T-helper 1 cell treated with Interleukin-12 subunit alpha and Interleukin-12 subunit beta and Interleukin-4 antibody, amounts not matched to agents 30 μg/mL and 1 μg/mL, for 36 hours (primary cell): ENCODE measurements around the gene HLA-DOA.

Experiments
- H3K27ac Mint-ChIP-seq: one replicate; pipeline ENCODE4 v1.8.0; 2021; ENCODE audit warnings: mild to moderate bottlenecking, mixed read lengths
- H3K27me3 Mint-ChIP-seq: one replicate; pipeline ENCODE4 v1.8.0; 2021; ENCODE audit warnings: low read depth, mixed read lengths
- H3K36me3 Mint-ChIP-seq: one replicate; pipeline ENCODE4 v1.8.0; 2021; ENCODE audit warnings: low read depth, mixed read lengths
- H3K4me1 Mint-ChIP-seq: one replicate; pipeline ENCODE4 v1.8.0; 2021; ENCODE audit warnings: low read depth, mixed read lengths
- H3K4me3 Mint-ChIP-seq: one replicate; pipeline ENCODE4 v1.8.0; 2021; ENCODE audit warnings: mild to moderate bottlenecking, moderate library complexity, mixed read lengths
- H3K9me3 Mint-ChIP-seq: one replicate; pipeline ENCODE4 v1.8.0; 2021; ENCODE audit warnings: mixed read lengths

The HLA-DOA gene

DNA sequence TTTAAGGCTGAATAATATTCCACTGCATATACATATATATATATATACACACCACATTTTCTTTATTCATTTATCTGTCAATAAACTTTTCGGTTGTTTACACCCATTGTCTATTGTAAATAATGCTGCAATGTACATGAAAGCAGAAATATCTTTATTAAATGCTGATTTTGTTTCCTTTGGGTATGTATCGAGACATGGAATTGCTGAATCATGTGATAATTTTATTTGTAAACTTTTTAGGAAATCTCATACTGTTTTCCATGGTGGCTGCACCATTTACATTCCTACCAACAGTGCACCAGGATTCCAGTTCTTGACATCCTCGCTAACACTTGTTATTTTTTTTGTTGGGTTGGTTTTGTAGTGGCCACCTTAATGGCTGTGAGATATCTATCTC, 14.1 kb upstream of the HLA-DOA start:
- Mint-ChIP-seq H3K36me3 (no peaks in the 10 kb centered on the region), H3K9me3 (no peaks in the 10 kb centered on the region), H3K4me3 (no peak overlapping the region)

DNA sequence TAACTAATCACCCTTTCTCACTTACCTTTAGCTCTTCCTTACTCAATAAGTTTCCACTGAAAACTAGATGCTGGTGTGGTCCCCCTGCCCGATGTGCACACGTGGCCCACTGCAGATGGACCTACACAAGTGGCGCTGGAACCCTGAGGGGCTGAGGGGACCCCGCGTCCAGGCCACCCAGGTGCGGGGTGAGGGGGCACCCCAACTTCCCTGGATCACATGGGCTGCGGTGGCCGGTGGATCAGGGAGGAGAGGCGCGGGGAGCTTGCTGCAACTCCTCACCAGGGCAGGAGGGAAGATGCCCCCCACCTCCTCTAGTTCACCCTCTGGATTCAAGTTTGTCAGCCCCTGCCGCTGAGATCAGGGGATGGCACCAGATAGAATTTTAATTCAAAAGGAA, 12.5 kb upstream of the HLA-DOA start:
- no peak overlapping the region for H3K4me3 Mint-ChIP-seq
- H3K27me3 Mint-ChIP-seq: no peaks in the 10 kb centered on the region
- H3K36me3 Mint-ChIP-seq: no peaks in the 10 kb centered on the region
- no peak overlapping the region for H3K27ac Mint-ChIP-seq
- peaks cover 27% of the 10 kb centered on the region for H3K4me1 Mint-ChIP-seq
- no peaks in the 10 kb centered on the region for H3K9me3 Mint-ChIP-seq

More for the DNA sequence above, 14.1 kb upstream of the HLA-DOA start:
- H3K27me3 Mint-ChIP-seq: no peaks in the 10 kb centered on the region
- H3K4me1 Mint-ChIP-seq: peaks cover 24% of the 10 kb centered on the region
- H3K27ac Mint-ChIP-seq: no peak overlapping the region

DNA sequence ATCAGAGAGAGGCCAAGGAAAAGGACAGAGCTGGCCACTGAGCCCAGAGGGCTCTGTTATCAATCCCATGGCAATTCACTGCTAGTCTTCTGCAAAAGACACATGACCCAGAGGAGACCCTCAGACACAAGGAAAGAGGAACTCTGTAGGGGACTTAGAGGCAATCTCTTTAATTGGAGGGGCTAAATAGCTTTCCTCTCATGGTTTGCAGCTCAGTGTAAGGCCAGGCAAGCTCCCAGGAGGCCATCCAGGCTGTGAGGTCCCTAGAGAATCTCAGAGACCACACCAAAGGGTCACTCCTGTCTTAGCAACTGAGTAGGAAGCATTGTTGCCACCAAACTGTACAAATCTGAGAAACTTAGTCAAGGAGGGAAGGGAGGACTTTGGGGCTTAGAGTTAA, 10.0 kb upstream of the HLA-DOA start:
- Mint-ChIP-seq H3K27me3 (peaks cover 3% of the 10 kb centered on the region), H3K4me3 (peak overlapping the region; percentile 47), H3K9me3 (no peaks in the 10 kb centered on the region)

DNA sequence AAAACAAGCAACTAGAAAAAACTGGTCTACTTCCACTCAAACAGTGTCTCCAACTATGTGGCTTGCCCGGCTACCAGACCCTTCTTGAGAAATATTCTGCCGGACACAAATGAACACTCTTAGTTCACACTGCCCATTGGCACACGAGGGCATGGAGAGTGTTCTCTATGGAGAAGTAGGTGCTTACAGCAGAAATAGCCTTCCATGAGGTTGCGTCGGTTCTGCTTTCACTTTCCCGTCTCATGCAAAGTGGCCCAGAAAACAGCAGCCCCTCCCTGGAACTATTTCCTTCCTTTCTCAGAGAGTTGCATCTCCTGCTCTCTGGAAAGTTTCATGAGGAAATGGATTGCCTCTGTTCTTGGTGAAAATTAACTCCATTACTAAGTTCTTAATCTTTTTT, 9.5 kb upstream of the HLA-DOA start:
- peaks cover 6% of the 10 kb centered on the region for H3K27me3 Mint-ChIP-seq

More for the DNA sequence above, 10.0 kb upstream of the HLA-DOA start:
- H3K4me1 Mint-ChIP-seq: peaks cover 30% of the 10 kb centered on the region
- H3K27ac Mint-ChIP-seq: peak overlapping the region; percentile 67
- no peaks in the 10 kb centered on the region for H3K36me3 Mint-ChIP-seq

DNA sequence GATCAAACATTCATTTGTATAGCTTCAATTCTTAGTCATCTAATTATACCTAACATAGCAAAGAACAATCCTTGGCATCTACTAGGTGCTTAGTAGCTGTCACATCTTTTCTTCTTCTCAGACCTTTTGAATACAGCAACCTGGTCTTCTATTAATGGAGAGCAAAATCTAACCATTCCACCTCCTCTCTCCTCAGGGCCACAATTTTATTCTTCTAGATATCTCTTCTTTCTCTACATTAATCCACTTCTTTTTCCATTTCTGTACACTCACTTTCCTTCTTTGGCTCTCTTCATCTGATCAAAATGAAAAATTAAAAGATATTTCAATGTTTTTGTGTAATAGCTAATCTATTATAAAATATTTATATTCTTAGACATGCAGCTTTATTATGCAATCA, 9.0 kb upstream of the HLA-DOA start:
- no peaks in the 10 kb centered on the region for H3K9me3 Mint-ChIP-seq
- H3K4me3 Mint-ChIP-seq: no peak overlapping the region
- peak overlapping the region; percentile 9 for H3K27ac Mint-ChIP-seq
- H3K27me3 Mint-ChIP-seq: peaks cover 10% of the 10 kb centered on the region
- peaks cover 30% of the 10 kb centered on the region for H3K4me1 Mint-ChIP-seq
- no peaks in the 10 kb centered on the region for H3K36me3 Mint-ChIP-seq

More for the DNA sequence above, 9.5 kb upstream of the HLA-DOA start:
- Mint-ChIP-seq H3K4me3 (peak overlapping the region; percentile 47), H3K27ac (peak overlapping the region; percentile 67), H3K9me3 (no peaks in the 10 kb centered on the region), H3K36me3 (no peaks in the 10 kb centered on the region), H3K4me1 (peaks cover 30% of the 10 kb centered on the region)

DNA sequence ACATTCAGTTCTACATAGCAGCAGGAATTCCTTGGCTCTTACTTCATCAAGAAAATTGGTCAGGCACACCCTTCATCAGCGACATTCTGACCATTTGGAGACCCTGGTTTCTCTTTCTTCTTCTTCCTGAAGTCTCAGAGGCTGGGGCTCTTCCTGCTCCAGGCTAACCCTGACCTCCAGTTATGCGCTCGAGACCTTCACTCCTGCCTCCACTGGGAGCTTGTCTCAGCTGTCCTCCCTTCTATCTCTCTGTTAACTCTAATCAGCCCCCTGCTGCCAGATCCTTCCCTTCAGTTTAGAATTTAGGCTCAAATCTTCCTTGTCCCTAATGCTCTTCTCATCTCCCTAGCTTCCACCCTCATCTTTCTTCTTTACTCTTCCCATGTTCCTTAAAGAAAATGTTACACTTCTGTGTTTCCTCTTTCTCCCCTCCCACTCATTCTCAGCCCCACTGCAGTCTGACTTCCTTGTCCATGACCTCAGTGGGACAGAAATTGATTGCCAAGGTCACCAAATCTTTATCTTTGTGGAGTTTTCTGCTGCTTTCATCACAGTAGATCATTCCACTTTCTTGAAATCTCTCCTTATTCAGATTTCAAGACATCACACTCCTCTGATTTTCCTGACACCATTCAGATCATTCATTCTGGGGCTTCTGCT, 8.4 kb upstream of the HLA-DOA start:
- H3K4me1 Mint-ChIP-seq: peaks cover 30% of the 10 kb centered on the region

DNA sequence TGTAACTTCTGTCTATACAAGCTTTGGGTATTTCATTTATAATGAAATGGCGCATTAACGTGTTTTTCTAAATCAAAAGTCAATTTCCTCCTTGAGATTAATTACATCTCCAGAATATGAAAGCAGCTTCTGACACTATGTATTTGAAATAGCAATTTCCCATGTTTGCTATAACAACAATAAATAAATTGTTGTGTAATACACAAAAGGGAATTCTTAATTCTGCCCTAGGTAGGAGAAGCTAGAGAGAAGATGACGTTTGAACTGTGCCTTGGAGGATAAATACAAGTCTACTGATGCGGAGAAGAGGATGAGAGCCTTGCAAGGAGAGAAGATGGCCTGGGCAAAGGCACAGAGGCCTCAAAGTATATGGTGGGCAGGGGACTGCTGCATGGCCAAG, 7.6 kb upstream of the HLA-DOA start:
- H3K27me3 Mint-ChIP-seq: peaks cover 19% of the 10 kb centered on the region
- H3K4me3 Mint-ChIP-seq: no peak overlapping the region
- peaks cover 30% of the 10 kb centered on the region for H3K4me1 Mint-ChIP-seq
- H3K27ac Mint-ChIP-seq: no peak overlapping the region
- H3K9me3 Mint-ChIP-seq: no peaks in the 10 kb centered on the region
- no peaks in the 10 kb centered on the region for H3K36me3 Mint-ChIP-seq

More for the DNA sequence above, 8.4 kb upstream of the HLA-DOA start:
- Mint-ChIP-seq H3K36me3 (no peaks in the 10 kb centered on the region), H3K4me3 (no peak overlapping the region), H3K27me3 (peaks cover 15% of the 10 kb centered on the region), H3K27ac (peak overlapping the region; percentile 9), H3K9me3 (no peaks in the 10 kb centered on the region)

DNA sequence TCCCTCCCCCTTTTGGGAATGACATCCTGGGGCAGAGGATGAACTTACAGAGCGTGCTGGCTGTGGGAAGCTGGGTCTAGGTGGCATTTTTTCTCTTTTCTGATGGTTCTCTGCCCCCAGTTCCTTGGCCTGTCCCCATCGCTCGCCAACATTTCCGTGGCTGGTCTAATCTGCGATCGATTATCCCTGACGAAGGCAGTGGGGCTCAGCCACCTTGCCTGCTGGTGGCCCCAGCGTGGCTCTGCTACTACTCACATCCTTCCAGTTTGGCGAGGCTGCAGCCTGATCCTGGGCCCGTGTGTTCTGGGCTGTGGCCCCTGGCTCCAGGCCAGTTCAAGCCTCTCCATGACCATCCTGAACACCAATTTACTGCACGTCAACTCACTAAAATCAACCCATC, 6.4 kb upstream of the HLA-DOA start:
- H3K36me3 Mint-ChIP-seq: no peaks in the 10 kb centered on the region
- H3K27ac Mint-ChIP-seq: no peak overlapping the region
- H3K27me3 Mint-ChIP-seq: peaks cover 27% of the 10 kb centered on the region
- H3K9me3 Mint-ChIP-seq: no peaks in the 10 kb centered on the region
- no peak overlapping the region for H3K4me3 Mint-ChIP-seq
- H3K4me1 Mint-ChIP-seq: peaks cover 30% of the 10 kb centered on the region

DNA sequence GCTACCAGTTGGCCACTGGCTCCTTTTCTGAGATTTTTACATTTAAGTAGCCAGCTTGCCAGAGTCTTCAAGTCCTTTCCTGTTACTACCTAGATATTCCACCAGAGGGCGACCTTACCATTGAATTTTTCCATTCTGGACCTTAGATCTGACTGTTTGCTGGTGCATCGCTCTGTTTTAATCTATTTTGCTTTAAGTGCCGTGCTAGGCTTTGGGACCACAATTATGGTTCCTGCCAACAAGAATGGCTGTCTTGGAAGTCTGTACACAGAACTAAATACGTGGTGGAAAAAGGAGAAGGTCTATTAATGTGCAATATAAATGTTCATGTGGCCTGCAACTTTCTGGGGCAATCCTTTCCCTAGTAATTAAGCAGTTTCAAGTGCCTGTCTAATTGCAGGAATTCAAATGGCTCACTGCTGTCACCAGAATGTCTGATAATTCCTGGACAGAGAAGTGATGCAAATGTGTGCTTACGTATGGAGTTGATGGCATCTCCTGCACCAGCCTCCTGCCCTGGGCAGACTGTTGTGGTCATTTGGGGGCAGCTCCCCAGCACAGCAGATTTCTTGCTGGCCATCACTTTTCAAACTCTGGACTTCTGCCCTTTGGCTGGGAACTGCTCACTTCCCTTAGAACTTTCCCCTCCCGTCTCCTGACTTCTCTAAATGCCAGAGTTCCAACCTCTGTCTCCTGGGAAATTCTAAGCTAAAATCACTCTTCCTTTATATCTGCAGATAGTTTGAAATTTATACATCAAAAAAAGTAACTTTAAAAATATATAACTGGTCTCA, 5.6 kb upstream of the HLA-DOA start:
- Mint-ChIP-seq H3K4me1 (peaks cover 26% of the 10 kb centered on the region), H3K27ac (no peak overlapping the region), H3K9me3 (no peaks in the 10 kb centered on the region), H3K36me3 (no peaks in the 10 kb centered on the region), H3K27me3 (peaks cover 27% of the 10 kb centered on the region), H3K4me3 (no peak overlapping the region)

DNA sequence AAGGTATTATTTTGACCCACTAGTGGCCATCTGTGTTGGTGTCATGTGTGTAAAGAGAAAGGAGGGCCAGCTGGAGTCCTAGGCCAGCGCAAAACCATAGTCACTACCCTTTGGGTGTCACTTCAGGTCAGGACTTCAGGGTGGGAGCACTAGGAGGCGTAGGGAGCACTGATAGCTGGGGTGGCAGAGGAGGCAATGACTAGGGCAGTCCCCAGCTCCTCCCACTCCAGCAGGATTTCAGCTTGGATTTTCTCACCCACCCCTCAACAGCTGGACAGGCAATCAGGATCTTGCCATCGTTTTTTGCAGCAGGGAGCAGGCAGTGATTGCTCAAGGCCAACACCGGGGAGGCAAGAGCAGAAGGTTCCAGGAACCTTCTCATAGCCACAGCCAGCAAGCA, 4.2 kb upstream of the HLA-DOA start:
- H3K27ac Mint-ChIP-seq: no peak overlapping the region
- H3K9me3 Mint-ChIP-seq: no peaks in the 10 kb centered on the region
- peaks cover 38% of the 10 kb centered on the region for H3K27me3 Mint-ChIP-seq
- no peak overlapping the region for H3K4me3 Mint-ChIP-seq
- H3K36me3 Mint-ChIP-seq: no peaks in the 10 kb centered on the region
- H3K4me1 Mint-ChIP-seq: peaks cover 22% of the 10 kb centered on the region

DNA sequence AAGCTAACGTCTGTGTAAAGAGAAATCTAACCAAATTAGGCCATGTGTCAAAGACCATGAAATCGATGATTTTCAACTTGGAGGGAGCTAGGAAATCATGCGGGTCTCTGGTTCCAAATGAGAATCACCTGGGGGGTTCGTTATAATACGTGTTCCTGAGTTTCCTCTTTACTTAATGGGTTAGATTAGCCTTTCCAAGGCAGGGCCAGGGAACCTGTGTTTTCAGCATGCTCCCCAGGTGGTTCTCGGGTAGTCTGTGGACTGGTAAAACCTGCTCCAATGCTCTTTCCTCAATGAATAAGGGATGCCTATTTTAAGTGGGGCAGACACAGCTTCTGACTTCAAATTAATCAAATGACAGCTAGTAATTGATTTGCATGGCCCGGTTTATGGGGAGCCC, 965 bp upstream of the HLA-DOA start:
- Mint-ChIP-seq H3K27me3 (peaks cover 50% of the 10 kb centered on the region), H3K4me3 (no peak overlapping the region), H3K4me1 (peaks cover 14% of the 10 kb centered on the region), H3K27ac (no peak overlapping the region), H3K9me3 (no peaks in the 10 kb centered on the region), H3K36me3 (no peaks in the 10 kb centered on the region)

DNA sequence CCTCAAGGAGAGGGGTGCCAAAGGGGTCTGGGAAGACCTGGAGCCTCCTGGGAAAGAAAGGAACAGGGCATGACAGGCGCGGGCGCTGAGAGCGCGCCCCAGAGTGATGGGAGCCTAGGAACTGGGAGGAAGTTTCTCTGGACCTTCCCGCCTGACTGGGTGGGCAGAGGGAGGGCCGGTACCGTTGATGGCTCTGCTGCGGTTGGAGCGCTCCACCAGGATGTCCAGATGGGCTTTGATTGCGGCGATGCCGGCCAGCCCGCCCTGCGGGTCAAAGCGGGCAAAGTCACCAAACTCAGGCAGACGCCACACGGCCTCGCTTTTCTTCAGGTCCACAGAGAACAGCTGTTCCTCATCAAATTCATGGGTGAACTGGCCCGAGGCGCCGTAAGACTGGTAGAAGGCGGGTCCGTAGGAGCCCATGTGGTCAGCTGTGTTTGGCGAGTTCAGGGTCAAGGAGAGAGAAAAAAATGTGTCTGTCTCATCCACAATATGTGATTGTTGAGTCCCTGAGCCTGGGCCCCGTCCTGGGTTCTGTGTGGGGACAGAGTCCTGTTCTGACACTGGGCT, 1.5 kb downstream of the HLA-DOA start:
- Mint-ChIP-seq H3K4me3 (no peak overlapping the region), H3K36me3 (no peaks in the 10 kb centered on the region), H3K27ac (no peak overlapping the region), H3K9me3 (no peaks in the 10 kb centered on the region), H3K27me3 (peaks cover 46% of the 10 kb centered on the region), H3K4me1 (peaks cover 11% of the 10 kb centered on the region)

DNA sequence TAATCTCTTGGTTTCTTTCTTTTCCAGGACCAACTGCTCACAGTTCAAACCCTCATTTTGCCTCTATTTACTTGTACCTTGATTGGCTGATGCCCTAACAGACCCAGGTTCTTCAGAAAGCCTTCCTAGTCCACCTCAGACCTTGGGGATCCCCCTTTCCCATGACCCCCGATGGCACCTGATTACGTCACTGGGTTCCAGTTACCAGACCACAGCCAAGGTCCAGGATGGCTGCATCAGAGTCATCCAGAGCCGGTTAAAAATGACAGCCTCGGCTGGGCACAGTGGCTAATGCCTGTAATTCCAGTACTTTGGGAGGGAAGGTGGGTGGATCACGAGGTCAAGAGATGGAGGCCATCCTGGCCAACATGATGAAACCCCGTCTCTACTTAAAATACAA, 4.5 kb downstream of the HLA-DOA start:
- Mint-ChIP-seq H3K36me3 (no peaks in the 10 kb centered on the region), H3K27me3 (peaks cover 46% of the 10 kb centered on the region), H3K4me1 (peaks cover 16% of the 10 kb centered on the region), H3K4me3 (no peak overlapping the region), H3K27ac (no peak overlapping the region), H3K9me3 (no peaks in the 10 kb centered on the region)

DNA sequence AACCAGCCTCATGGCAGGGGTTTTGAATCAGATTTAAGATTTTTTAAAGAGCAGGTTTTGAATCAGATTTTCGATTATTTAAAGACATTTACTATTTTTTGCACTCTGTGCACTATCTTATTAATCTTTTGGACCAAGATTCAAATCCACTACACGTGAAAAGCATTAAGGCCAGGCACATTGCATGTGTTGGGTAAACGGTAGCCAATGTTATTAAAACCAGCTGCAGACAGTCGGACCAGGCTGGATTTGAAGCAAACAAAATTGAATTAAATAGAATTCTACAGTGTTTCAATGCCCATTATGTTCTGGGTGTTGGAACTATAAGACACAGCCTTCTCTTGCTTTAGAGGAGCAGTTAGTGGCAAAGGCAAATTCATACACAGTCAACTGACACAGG, 7.7 kb downstream of the HLA-DOA start:
- Mint-ChIP-seq H3K27ac (no peak overlapping the region), H3K4me1 (peaks cover 6% of the 10 kb centered on the region), H3K36me3 (no peaks in the 10 kb centered on the region), H3K27me3 (peaks cover 38% of the 10 kb centered on the region), H3K4me3 (no peak overlapping the region), H3K9me3 (no peaks in the 10 kb centered on the region)

DNA sequence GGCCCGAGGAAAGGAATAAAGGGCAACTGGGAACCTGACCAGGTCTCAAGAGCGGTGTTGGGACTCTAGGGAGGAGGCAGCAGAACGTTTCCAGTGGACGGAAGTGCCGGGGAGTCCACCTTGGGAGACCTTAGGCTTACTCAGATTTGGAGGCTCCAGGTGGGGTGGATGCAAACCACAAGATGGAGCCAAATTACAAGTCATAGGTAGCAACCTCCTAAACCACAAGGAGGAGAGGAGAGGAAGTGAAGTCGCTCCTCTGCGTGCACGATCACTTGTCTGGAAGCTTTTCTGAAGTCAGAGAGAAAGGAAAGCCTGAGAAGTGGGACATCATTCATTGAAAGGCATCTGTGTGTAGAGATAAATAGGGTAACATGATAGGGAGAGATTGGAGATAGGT, 9.3 kb downstream of the HLA-DOA start:
- peaks cover 6% of the 10 kb centered on the region for H3K4me1 Mint-ChIP-seq
- peaks cover 47% of the 10 kb centered on the region for H3K27me3 Mint-ChIP-seq
- H3K36me3 Mint-ChIP-seq: no peaks in the 10 kb centered on the region
- no peaks in the 10 kb centered on the region for H3K9me3 Mint-ChIP-seq
- no peak overlapping the region for H3K4me3 Mint-ChIP-seq
- H3K27ac Mint-ChIP-seq: no peak overlapping the region
